HEK293 (cell line): Measurements from ENCODE around the gene ZNF577.

Experiments
- AEBP2 ChIP-seq: fragments of 450-650 bp; formaldehyde crosslinking; IDR thresholded peaks from 2 replicates; pipeline ENCODE4 v1.5.1; 2016; ENCODE audit warnings: missing biosample characterization, missing genetic modification characterization, borderline replicate concordance
- BCL11A ChIP-seq: fragments of 450-650 bp; formaldehyde crosslinking; IDR thresholded peaks from 2 replicates; pipeline ENCODE4 v1.5.1; 2016; ENCODE audit warnings: low read depth, missing biosample characterization, missing genetic modification characterization
- GLI4 ChIP-seq: fragments of 450-650 bp; formaldehyde crosslinking; IDR thresholded peaks from 2 replicates; pipeline ENCODE4 v1.5.1; 2016; ENCODE audit warnings: missing biosample characterization, missing genetic modification characterization
- GLIS2 ChIP-seq: fragments of 450-650 bp; formaldehyde crosslinking; IDR thresholded peaks from 2 replicates; pipeline ENCODE4 v1.5.1; 2016; ENCODE audit warnings: missing biosample characterization, missing genetic modification characterization
- IKZF3 ChIP-seq: fragments of 450-650 bp; IDR thresholded peaks from 2 replicates; pipeline ENCODE4 v1.5.0; 2018; ENCODE audit warnings: missing biosample characterization, mild to moderate bottlenecking, missing genetic modification characterization, moderate library complexity
- KLF10 ChIP-seq: fragments of 450-650 bp; IDR thresholded peaks from 2 replicates; pipeline ENCODE4 v1.5.1; 2018; ENCODE audit warnings: missing biosample characterization, mild to moderate bottlenecking, missing genetic modification characterization
- KLF16 ChIP-seq: fragments of 450-650 bp; formaldehyde crosslinking; IDR thresholded peaks from 2 replicates; pipeline ENCODE4 v1.5.1; 2017; ENCODE audit warnings: missing biosample characterization, missing genetic modification characterization
- KLF8 ChIP-seq: fragments of 450-650 bp; formaldehyde crosslinking; IDR thresholded peaks from 2 replicates; pipeline ENCODE4 v1.5.1; 2016; ENCODE audit warnings: missing biosample characterization, missing genetic modification characterization
- MEIS1 ChIP-seq: sonication (generic); formaldehyde crosslinking; IDR thresholded peaks from 2 replicates; pipeline ENCODE4 v1.8.1; 2022; ENCODE audit warnings: missing genetic modification reagents, mild to moderate bottlenecking, borderline replicate concordance
- MYNN ChIP-seq: fragments of 450-650 bp; formaldehyde crosslinking; IDR thresholded peaks from 2 replicates; pipeline ENCODE4 v1.5.1; 2016; ENCODE audit warnings: missing biosample characterization, missing genetic modification characterization, borderline replicate concordance
- PATZ1 ChIP-seq: fragments of 450-650 bp; formaldehyde crosslinking; IDR thresholded peaks from 2 replicates; pipeline ENCODE4 v1.5.1; 2016; ENCODE audit warnings: missing biosample characterization, missing genetic modification characterization
- TRIM28 ChIP-seq: IDR thresholded peaks from 2 replicates; pipeline ENCODE4 v1.6.1; 2011; ENCODE audit warnings: low read length, control low read depth, borderline replicate concordance
- WT1 ChIP-seq: fragments of 450-650 bp; formaldehyde crosslinking; IDR thresholded peaks from 2 replicates; pipeline ENCODE4 v1.5.1; 2016; ENCODE audit warnings: missing biosample characterization, missing genetic modification characterization
- YY1 ChIP-seq: fragments of 450-650 bp; formaldehyde crosslinking; IDR thresholded peaks from 2 replicates; pipeline ENCODE4 v1.5.1; 2018; ENCODE audit warnings: missing biosample characterization, missing genetic modification characterization
- ZBTB1 ChIP-seq: fragments of 450-650 bp; formaldehyde crosslinking; IDR thresholded peaks from 2 replicates; pipeline ENCODE4 v1.5.1; 2016; ENCODE audit warnings: missing biosample characterization, missing genetic modification characterization
- ZFP41 ChIP-seq: fragments of 450-650 bp; formaldehyde crosslinking; IDR thresholded peaks from 2 replicates; pipeline ENCODE4 v1.5.1; 2016; ENCODE audit warnings: missing biosample characterization, missing genetic modification characterization, borderline replicate concordance
- ZIC2 ChIP-seq: fragments of 450-650 bp; formaldehyde crosslinking; IDR thresholded peaks from 2 replicates; pipeline ENCODE4 v1.5.1; 2016; ENCODE audit warnings: missing biosample characterization, missing genetic modification characterization
- ZNF114 ChIP-seq: fragments of 450-650 bp; formaldehyde crosslinking; IDR thresholded peaks from 2 replicates; pipeline ENCODE4 v1.5.0; 2017; ENCODE audit warnings: missing biosample characterization, missing genetic modification characterization
- ZNF121 ChIP-seq: fragments of 450-650 bp; formaldehyde crosslinking; IDR thresholded peaks from 2 replicates; pipeline ENCODE4 v1.5.1; 2016; ENCODE audit warnings: missing biosample characterization, missing genetic modification characterization
- ZNF133 ChIP-seq: fragments of 450-650 bp; formaldehyde crosslinking; IDR thresholded peaks from 2 replicates; pipeline ENCODE4 v1.5.1; 2016; ENCODE audit warnings: missing biosample characterization, missing genetic modification characterization
- ZNF184 ChIP-seq: fragments of 450-650 bp; IDR thresholded peaks from 2 replicates; pipeline ENCODE4 v1.5.1; 2018; ENCODE audit warnings: missing biosample characterization, mild to moderate bottlenecking, missing genetic modification characterization
- ZNF211 ChIP-seq: fragments of 450-650 bp; formaldehyde crosslinking; IDR thresholded peaks from 2 replicates; pipeline ENCODE4 v1.5.1; 2016; ENCODE audit warnings: low read depth, missing biosample characterization, missing genetic modification characterization
- ZNF221 ChIP-seq: fragments of 450-650 bp; formaldehyde crosslinking; IDR thresholded peaks from 2 replicates; pipeline ENCODE4 v1.5.1; 2017; ENCODE audit warnings: missing biosample characterization, missing genetic modification characterization, borderline replicate concordance
- ZNF239 ChIP-seq: fragments of 450-650 bp; formaldehyde crosslinking; IDR thresholded peaks from 2 replicates; pipeline ENCODE4 v1.5.1; 2016; ENCODE audit warnings: missing biosample characterization, missing genetic modification characterization
- ZNF266 ChIP-seq: fragments of 450-650 bp; formaldehyde crosslinking; IDR thresholded peaks from 2 replicates; pipeline ENCODE4 v1.5.1; 2016; ENCODE audit warnings: missing biosample characterization, missing genetic modification characterization, low read depth
- ZNF404 ChIP-seq: fragments of 450-650 bp; formaldehyde crosslinking; IDR thresholded peaks from 2 replicates; pipeline ENCODE4 v1.5.1; 2017; ENCODE audit warnings: missing biosample characterization, missing genetic modification characterization
- ZNF555 ChIP-seq: fragments of 450-650 bp; formaldehyde crosslinking; conservative IDR thresholded peaks from 2 replicates; pipeline ENCODE4 v1.5.1; 2017; ENCODE audit warnings: missing biosample characterization, mild to moderate bottlenecking, missing genetic modification characterization, inconsistent platforms
- ZNF558 ChIP-seq: fragments of 450-650 bp; formaldehyde crosslinking; IDR thresholded peaks from 2 replicates; pipeline ENCODE4 v1.5.1; 2016; ENCODE audit warnings: missing biosample characterization, missing genetic modification characterization
- ZNF585B ChIP-seq: fragments of 450-650 bp; formaldehyde crosslinking; IDR thresholded peaks from 2 replicates; pipeline ENCODE4 v1.5.1; 2016; ENCODE audit warnings: missing biosample characterization, missing genetic modification characterization
- ZNF596 ChIP-seq: fragments of 450-650 bp; IDR thresholded peaks from 2 replicates; pipeline ENCODE4 v1.5.0; 2018; ENCODE audit warnings: missing biosample characterization, mild to moderate bottlenecking, missing genetic modification characterization, moderate library complexity
- ZNF626 ChIP-seq: fragments of 450-650 bp; sonication (Bioruptor Pico); formaldehyde crosslinking; IDR thresholded peaks from 2 replicates; pipeline ENCODE4 v1.5.1; 2018; ENCODE audit warnings: missing biosample characterization, missing genetic modification characterization, inconsistent platforms
- ZNF664 ChIP-seq: fragments of 450-650 bp; formaldehyde crosslinking; IDR thresholded peaks from 2 replicates; pipeline ENCODE4 v1.5.1; 2016; ENCODE audit warnings: missing biosample characterization, missing genetic modification characterization
- ZNF677 ChIP-seq: fragments of 450-650 bp; IDR thresholded peaks from 2 replicates; pipeline ENCODE4 v1.5.0; 2018; ENCODE audit warnings: missing biosample characterization, mild to moderate bottlenecking, missing genetic modification characterization, moderate library complexity
- ZNF837 ChIP-seq: fragments of 450-650 bp; formaldehyde crosslinking; IDR thresholded peaks from 2 replicates; pipeline ENCODE4 v1.5.1; 2016; ENCODE audit warnings: missing biosample characterization, missing genetic modification characterization
- ZSCAN23 ChIP-seq: fragments of 450-650 bp; formaldehyde crosslinking; IDR thresholded peaks from 2 replicates; pipeline ENCODE4 v1.5.1; 2016; ENCODE audit warnings: missing biosample characterization, missing genetic modification characterization
- TF ChIP-seq, protein P1 (sequence below): fragments of 450-650 bp; formaldehyde crosslinking; IDR thresholded peaks from 2 replicates; pipeline ENCODE4 v1.5.1; 2016; ENCODE audit warnings: missing biosample characterization, missing genetic modification characterization
- TF ChIP-seq, protein P2 (sequence below): fragments of 450-650 bp; formaldehyde crosslinking; IDR thresholded peaks from 2 replicates; pipeline ENCODE4 v1.5.1; 2016; ENCODE audit warnings: missing biosample characterization, missing genetic modification characterization

Gene ZNF577

GRCh38 chr19:51887522-51888498 lies at the start of gene ZNF577 (continued):
- TF ChIP-seq ZNF266 (tag by site-specific recombination) (no peak), KLF10 (tag by site-specific recombination) (no peak), ZNF114 (tag by site-specific recombination) (no peak), ZFP41 (no peak), ZNF677 (tag by site-specific recombination) (no peak), ZIC2 (tag by site-specific recombination) (no peak), GLI4 (no peak), ZNF837 (tag by site-specific recombination) (no peak), ZNF404 (tag by site-specific recombination) (no peak), GLIS2 (peak; percentile 65), ZNF585B (no peak), KLF8 (tag by site-specific recombination) (peak; percentile 41; the same call in 1 of the 2 replicates), BCL11A (tag by site-specific recombination) (no peak), ZBTB1 (tag by site-specific recombination) (no peak), WT1 (tag by site-specific recombination) (no peak), MEIS1 (CRISPR knock-in tag) (no peak), ZNF596 (tag by site-specific recombination) (no peak), ZSCAN23 (tag by site-specific recombination) (no peak), ZNF626 (tag by site-specific recombination) (0 out of 2 replicates have a peak, but pooled peaks have one; percentile 14), AEBP2 (tag by site-specific recombination) (no peak), YY1 (tag by site-specific recombination) (peak; percentile 88), IKZF3 (tag by site-specific recombination) (no peak), ZNF239 (tag by site-specific recombination) (no peak), ZNF664 (tag by site-specific recombination) (no peak), TRIM28 (no peak), ZNF121 (no peak), ZNF211 (tag by site-specific recombination) (no peak), ZNF555 (tag by site-specific recombination) (no peak), PATZ1 (tag by site-specific recombination) (0 out of 2 replicates have a peak, but pooled peaks have one; percentile 25), ZNF133 (tag by site-specific recombination) (no peak), KLF16 (no peak), ZNF558 (tag by site-specific recombination) (no peak), MYNN (tag by site-specific recombination) (no peak), ZNF221 (no peak), ZNF184 (tag by site-specific recombination) (no peak)
- TF ChIP-seq, protein P1, sequence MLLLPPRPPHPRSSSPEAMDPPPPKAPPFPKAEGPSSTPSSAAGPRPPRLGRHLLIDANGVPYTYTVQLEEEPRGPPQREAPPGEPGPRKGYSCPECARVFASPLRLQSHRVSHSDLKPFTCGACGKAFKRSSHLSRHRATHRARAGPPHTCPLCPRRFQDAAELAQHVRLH (tag by site-specific recombination): no peak; the same call in 1 of the 2 replicates
- TF ChIP-seq, protein P2, sequence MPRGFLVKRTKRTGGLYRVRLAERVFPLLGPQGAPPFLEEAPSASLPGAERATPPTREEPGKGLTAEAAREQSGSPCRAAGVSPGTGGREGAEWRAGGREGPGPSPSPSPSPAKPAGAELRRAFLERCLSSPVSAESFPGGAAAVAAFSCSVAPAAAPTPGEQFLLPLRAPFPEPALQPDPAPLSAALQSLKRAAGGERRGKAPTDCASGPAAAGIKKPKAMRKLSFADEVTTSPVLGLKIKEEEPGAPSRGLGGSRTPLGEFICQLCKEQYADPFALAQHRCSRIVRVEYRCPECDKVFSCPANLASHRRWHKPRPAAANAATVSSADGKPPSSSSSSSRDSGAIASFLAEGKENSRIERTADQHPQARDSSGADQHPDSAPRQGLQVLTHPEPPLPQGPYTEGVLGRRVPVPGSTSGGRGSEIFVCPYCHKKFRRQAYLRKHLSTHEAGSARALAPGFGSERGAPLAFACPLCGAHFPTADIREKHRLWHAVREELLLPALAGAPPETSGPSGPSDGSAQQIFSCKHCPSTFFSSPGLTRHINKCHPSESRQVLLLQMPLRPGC (tag by site-specific recombination): no peak
